Mucosa of rectum (tissue), 2 donors: ENCODE measurements around the gene CD276.
A peak's percentile ranks its signal among the peaks of the same experiment; 100 is the strongest.
"Not testable (repeated sequence)": the region's sequence is repeated elsewhere in the genome, so short reads cannot be mapped to it uniquely, and the experiment has no call there.

Experiments
- H3K27ac ChIP-seq, 2 donors: one replicate each; pipeline ENCODE4 v1.7.0; 2013; ENCODE audit warnings: inconsistent platforms in 2 of 2, low read depth in 2 of 2, low read length in 2 of 2
- H3K27me3 ChIP-seq, 2 donors: one replicate each; pipeline ENCODE4 v1.7.0; 2013; ENCODE audit warnings: low read length in 2 of 2; ENCODE audit not compliant: control insufficient read depth in 2 of 2, insufficient read depth in 2 of 2
- H3K36me3 ChIP-seq, 2 donors: one replicate each; pipeline ENCODE4 v1.7.0; 2013; ENCODE audit warnings: low read length in 2 of 2; ENCODE audit not compliant: control insufficient read depth in 2 of 2, insufficient read depth in 2 of 2
- H3K4me1 ChIP-seq, 2 donors: one replicate each; pipeline ENCODE4 v1.7.0; 2013; ENCODE audit warnings: low read length in 2 of 2, mild to moderate bottlenecking in 1 of 2; ENCODE audit not compliant: control insufficient read depth in 2 of 2, insufficient read depth in 2 of 2
- H3K4me3 ChIP-seq, 2 donors: one replicate each; pipeline ENCODE4 v1.7.0; 2013; ENCODE audit warnings: low read length in 2 of 2
- H3K9ac ChIP-seq, 2 donors: one replicate each; pipeline ENCODE4 v1.7.0; 2013; ENCODE audit warnings: low read length in 2 of 2, low read depth in 1 of 2, mild to moderate bottlenecking in 1 of 2
- H3K9me3 ChIP-seq, 2 donors: one replicate each; pipeline ENCODE4 v1.7.0; 2013; ENCODE audit warnings: low read length in 2 of 2; ENCODE audit not compliant: control insufficient read depth in 2 of 2
- donor health status: healthy.
- donor health status: Normal muscosa, but diverticular disease.

CD276 gene

DNA sequence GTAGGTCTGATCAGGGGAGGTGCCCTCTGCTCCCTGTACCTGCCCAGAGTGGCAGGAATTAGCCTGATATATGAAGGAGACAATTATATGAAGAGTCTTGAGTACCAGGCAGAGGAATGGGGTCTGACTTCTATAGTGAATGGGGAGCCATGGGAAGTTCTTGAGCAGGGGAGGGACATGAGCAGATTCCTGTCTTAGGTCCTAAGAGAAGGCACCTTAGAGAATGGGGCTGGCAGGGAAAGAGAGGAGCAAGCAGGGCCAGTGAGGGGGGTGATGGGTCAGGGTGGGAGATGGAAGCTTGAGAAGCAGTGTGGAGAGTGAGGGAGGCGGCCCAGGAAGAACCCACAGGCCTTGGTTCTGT lies 12.4 kb downstream of the CD276 start:
- Histone ChIP-seq H3K27ac (peak overlapping the region in 1 of 2 donors; percentile 1), H3K4me1 (peaks cover 8 to 10% of the 10 kb centered on the region in 2 donors), H3K9ac (no peak overlapping the region), H3K9me3 (no peaks in the 10 kb centered on the region), H3K27me3 (peaks cover 0 to 2% of the 10 kb centered on the region in 2 donors), H3K36me3 (no peaks in the 10 kb centered on the region), H3K4me3 (no peak overlapping the region)

DNA sequence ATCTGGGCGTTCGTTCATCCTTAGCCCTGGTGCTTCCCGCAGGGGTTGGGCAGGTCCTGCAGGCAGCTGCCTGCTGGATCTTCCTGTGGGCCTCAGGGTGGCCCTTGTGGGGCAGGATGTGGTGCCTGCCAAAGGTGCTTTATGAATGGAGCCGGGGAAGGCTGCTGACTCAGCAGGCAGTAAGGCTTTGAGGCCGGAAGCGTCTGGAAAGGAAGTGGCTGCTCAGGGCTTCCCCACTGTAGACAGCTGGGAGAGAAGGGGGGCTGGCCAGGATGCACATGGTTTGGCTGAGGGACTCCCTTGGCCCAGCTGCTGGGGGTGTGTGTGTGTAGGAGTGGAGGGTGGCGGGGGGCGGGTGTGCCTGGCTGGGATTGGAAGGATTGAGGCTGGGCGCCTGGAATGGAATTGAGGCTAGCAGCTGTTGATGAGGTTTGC lies 12.9 kb downstream of the CD276 start:
- no peak overlapping the region for H3K27ac ChIP-seq
- peaks cover 8 to 10% of the 10 kb centered on the region in 2 donors for H3K4me1 ChIP-seq
- H3K27me3 ChIP-seq = peaks cover 0 to 2% of the 10 kb centered on the region in 2 donors
- no peaks in the 10 kb centered on the region for H3K36me3 ChIP-seq
- no peak overlapping the region for H3K4me3 ChIP-seq
- H3K9me3 ChIP-seq = no peaks in the 10 kb centered on the region
- H3K9ac ChIP-seq = no peak overlapping the region

DNA sequence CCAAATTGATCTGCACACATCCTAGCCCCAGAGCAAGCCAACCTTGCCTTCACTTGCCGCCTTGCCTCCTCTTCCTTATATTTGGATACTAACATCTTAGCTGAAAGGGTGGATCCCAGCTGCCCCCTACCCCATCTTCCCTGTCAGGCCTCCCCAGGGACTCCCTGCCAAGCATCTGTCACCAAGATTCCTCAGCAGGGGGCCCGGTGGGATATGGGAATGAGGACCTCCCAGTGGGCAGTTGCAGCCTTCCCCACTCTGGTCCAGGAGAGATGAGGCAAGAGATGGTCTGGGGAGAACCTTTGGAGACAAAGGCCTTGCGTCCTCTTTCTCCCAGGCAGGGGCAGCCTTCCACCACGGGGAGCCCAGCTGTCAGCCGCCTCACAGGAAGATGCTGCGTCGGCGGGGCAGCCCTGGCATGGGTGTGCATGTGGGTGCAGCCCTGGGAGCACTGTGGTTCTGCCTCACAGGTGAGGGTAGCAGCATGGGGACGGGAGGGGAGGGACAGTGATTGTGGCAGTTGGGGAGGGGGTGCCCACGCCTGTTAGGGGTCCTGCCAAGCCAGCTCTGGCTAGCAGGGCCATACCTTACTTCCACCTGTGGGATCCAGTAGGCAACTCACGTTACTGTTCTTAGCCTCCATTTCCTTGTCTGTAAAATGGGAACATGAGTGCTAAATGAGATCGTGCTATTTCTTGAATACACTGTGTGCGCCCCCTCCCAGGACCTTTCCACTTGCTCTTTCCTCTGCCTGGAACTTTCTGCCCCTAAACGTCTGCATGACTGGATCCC lies 15.3 kb downstream of the CD276 start:
- Histone ChIP-seq H3K27me3 (peaks cover 0 to 2% of the 10 kb centered on the region in 2 donors), H3K4me3 (no peak overlapping the region), H3K27ac (no peak overlapping the region), H3K9ac (no peak overlapping the region), H3K9me3 (no peaks in the 10 kb centered on the region), H3K4me1 (peaks cover 8 to 10% of the 10 kb centered on the region in 2 donors), H3K36me3 (peaks cover 3 to 4% of the 10 kb centered on the region in 2 donors)

DNA sequence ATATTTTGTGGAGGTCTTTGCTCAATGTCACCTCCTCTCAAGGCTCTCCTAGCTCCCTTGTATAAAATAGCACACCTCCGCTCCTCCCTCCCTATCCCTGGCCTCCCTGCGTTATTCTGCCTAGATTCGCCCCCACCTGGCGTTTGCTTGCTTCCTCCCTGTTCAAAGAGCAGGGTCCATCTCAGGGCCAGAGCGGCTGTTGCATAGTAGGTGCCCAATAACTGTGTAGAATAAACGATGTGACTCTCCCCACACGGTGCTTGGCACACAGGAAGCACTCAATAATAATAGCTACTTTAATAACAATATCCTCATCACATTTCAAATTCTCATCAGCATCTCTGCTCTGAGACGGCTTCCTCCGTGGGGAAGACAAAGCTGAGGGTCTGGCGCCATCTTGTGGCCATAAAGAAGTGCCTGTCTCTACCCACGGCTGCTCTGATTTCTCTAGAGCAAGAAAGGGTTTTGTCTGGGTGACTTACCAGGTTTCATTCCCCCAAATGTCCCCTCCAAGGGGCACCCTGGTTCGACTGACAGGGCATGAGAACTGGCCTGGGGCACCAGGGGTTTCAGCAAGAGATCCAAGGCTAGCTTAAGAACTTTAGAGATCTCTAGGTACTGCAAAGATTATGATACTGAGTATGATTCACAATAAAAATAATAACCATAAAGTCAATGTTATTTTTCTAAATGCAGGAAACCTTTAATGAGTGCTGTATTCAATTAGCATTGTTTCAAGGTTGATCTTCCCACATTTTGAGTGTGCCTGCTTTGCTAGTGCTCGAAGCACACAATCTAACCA lies 16.1 kb downstream of the CD276 start:
- no peak overlapping the region for H3K9ac ChIP-seq
- peaks cover 0 to 2% of the 10 kb centered on the region in 2 donors for H3K27me3 ChIP-seq
- peaks cover 8 to 10% of the 10 kb centered on the region in 2 donors for H3K4me1 ChIP-seq
- H3K4me3 ChIP-seq = no peak overlapping the region
- no peak overlapping the region for H3K27ac ChIP-seq
- no peaks in the 10 kb centered on the region for H3K9me3 ChIP-seq
- peaks cover 5 to 7% of the 10 kb centered on the region in 2 donors for H3K36me3 ChIP-seq

DNA sequence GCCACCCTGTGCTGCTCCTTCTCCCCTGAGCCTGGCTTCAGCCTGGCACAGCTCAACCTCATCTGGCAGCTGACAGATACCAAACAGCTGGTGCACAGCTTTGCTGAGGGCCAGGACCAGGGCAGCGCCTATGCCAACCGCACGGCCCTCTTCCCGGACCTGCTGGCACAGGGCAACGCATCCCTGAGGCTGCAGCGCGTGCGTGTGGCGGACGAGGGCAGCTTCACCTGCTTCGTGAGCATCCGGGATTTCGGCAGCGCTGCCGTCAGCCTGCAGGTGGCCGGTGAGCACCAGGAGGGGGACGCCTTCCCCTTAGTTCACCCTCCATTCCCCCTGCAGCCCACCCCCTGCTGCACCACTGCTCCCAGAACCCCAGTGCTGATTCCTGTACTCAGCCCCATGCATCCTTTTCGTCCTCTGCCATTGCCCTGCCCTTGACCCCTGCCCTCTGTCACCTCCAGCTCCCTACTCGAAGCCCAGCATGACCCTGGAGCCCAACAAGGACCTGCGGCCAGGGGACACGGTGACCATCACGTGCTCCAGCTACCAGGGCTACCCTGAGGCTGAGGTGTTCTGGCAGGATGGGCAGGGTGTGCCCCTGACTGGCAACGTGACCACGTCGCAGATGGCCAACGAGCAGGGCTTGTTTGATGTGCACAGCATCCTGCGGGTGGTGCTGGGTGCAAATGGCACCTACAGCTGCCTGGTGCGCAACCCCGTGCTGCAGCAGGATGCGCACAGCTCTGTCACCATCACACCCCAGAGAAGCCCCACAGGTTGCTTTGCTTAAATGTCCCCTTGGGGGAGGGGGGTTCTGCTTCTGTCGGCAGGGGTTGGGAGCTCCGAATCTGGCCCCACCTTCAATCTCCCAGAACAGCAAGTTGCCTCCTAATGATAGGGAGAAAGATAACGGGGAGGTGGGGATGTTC lies 18.4 kb downstream of the CD276 start:
- not testable (repeated sequence) for H3K4me1 ChIP-seq, H3K9ac ChIP-seq, H3K27me3 ChIP-seq, H3K27ac ChIP-seq, H3K4me3 ChIP-seq, H3K9me3 ChIP-seq
- peaks cover 10 to 11% of the 10 kb centered on the region in 2 donors for H3K36me3 ChIP-seq

DNA sequence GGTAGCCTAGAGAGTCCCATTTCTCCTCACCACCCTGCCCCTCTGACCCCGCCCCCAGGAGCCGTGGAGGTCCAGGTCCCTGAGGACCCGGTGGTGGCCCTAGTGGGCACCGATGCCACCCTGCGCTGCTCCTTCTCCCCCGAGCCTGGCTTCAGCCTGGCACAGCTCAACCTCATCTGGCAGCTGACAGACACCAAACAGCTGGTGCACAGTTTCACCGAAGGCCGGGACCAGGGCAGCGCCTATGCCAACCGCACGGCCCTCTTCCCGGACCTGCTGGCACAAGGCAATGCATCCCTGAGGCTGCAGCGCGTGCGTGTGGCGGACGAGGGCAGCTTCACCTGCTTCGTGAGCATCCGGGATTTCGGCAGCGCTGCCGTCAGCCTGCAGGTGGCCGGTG lies 19.4 kb downstream of the CD276 start:
- H3K4me1 ChIP-seq, H3K4me3 ChIP-seq, H3K27me3 ChIP-seq, H3K9ac ChIP-seq, H3K9me3 ChIP-seq, H3K27ac ChIP-seq: not testable (repeated sequence)
- H3K36me3 ChIP-seq = peaks cover 15 to 16% of the 10 kb centered on the region in 2 donors

DNA sequence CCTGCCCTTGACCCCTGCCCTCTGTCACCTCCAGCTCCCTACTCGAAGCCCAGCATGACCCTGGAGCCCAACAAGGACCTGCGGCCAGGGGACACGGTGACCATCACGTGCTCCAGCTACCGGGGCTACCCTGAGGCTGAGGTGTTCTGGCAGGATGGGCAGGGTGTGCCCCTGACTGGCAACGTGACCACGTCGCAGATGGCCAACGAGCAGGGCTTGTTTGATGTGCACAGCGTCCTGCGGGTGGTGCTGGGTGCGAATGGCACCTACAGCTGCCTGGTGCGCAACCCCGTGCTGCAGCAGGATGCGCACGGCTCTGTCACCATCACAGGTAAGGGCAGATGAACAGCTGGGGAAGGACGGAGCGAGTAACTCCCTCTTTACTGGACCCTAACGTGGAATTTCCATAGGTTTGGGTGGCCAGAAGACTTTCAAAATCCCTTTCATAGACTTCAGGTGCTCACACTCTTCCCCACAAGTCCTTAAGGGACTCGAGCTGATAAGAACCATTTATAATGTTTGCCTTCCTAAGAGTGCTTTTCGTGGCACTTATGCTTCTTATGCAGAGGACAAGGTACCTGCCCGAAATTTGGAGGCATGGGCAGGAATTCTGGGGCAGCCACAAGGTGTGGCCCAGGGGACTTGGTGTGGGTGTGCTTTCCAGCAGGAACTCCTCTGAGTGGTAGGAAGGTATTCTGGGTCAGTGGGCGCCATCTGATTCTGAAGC lies 20.1 kb downstream of the CD276 start:
- H3K9ac ChIP-seq, H3K9me3 ChIP-seq, H3K27ac ChIP-seq, H3K4me1 ChIP-seq, H3K4me3 ChIP-seq, H3K27me3 ChIP-seq: not testable (repeated sequence)
- peaks cover 15 to 17% of the 10 kb centered on the region in 2 donors for H3K36me3 ChIP-seq

DNA sequence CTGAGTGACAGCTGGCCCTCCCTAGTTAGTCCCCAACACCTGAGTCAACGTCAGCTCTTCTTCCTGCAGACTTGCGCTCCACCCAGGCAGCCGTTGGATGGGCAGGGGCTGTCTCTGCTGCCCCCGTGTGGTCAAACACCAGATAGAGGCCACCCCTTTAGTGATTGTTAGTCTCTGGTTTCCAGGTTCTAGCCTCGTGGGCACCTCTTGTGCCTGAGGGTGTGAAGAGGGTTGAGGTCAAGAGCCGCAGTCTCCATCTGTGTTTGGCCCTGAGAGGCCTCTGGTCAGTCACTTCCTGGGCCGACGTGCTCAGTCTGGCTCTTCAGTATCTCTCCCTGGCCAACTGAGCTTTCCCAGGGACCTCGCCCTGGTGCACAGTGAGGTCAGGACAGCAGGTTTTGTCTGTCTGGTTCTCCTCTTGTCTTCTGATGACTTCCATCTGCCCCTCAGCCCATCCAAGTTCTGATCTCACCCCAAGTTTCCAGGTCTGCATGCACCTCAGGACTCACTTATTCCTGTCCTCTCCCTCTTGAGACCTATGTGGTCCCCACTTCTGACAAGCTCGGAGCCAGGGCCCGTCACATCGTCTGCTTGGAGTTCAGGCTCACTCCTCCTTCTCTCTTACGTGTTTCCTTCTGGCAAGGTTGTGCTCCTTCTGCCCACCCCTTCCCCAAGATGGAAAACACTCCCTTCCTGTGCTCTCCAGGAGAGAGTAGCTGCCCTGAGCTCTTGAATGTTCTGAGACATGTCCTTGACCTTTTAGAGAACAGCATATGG lies 20.9 kb downstream of the CD276 start:
- H3K9me3 ChIP-seq = no peaks in the 10 kb centered on the region
- no peak overlapping the region for H3K4me3 ChIP-seq
- H3K4me1 ChIP-seq = peaks cover 0 to 1% of the 10 kb centered on the region in 2 donors
- H3K27ac ChIP-seq = no peak overlapping the region
- H3K27me3 ChIP-seq = no peaks in the 10 kb centered on the region
- H3K36me3 ChIP-seq = peaks cover 15 to 17% of the 10 kb centered on the region in 2 donors
- no peak overlapping the region for H3K9ac ChIP-seq

DNA sequence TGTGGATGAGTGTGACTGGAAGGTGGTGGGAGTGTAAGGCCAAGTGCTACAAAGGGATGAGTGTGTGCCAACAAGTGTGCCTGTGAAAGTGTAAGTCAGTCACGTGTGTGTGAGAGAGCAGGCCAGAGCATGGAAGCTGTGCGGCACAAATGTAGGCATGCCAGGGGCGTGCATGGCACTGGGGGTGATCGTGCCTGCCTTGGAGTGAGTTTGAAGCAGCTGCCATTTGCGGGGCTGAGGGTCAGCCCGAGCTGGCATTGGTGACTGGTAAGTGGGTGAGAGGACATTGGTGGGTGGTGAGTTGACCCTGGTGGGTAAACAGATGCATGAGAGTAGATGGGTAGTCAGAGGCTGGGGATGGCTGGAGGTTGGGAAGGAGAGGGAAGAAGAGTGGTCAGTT lies 24.5 kb downstream of the CD276 start:
- no peak overlapping the region for H3K27ac ChIP-seq
- H3K36me3 ChIP-seq = peaks cover 14 to 28% of the 10 kb centered on the region in 2 donors
- H3K27me3 ChIP-seq = no peaks in the 10 kb centered on the region
- H3K4me3 ChIP-seq = no peak overlapping the region
- no peak overlapping the region for H3K9ac ChIP-seq
- H3K4me1 ChIP-seq = no peaks in the 10 kb centered on the region
- no peaks in the 10 kb centered on the region for H3K9me3 ChIP-seq
